Hepatocyte (in vitro differentiated cells): ENCODE results near the gene OR10K2.
"Not testable (repeated sequence)": the region's sequence is repeated elsewhere in the genome, so short reads cannot be mapped to it uniquely, and the experiment has no call there.

ENCODE experiments used
- EZH2 ChIP-seq: fragments of 200-600 bp; sonication (generic); IDR thresholded peaks from 2 replicates; pipeline ENCODE4 v1.6.1; 2016; ENCODE audit warnings: antibody characterized with exemption, mild to moderate bottlenecking, borderline replicate concordance
- EZH2phosphoT487 ChIP-seq: fragments of 200-600 bp; sonication (generic); IDR thresholded peaks from one replicate; pipeline ENCODE4 v1.6.1; 2018; ENCODE audit warnings: antibody characterized with exemption, mild to moderate bottlenecking, low read depth, moderate library complexity; ENCODE audit not compliant: unreplicated experiment, severe bottlenecking
- TF ChIP-seq, protein P1 (sequence below): fragments of 200-600 bp; sonication (generic); IDR thresholded peaks from 2 replicates; pipeline ENCODE4 v1.5.1; 2016; ENCODE audit warnings: antibody characterized with exemption, mild to moderate bottlenecking; ENCODE audit not compliant: poor library complexity

DNA sequence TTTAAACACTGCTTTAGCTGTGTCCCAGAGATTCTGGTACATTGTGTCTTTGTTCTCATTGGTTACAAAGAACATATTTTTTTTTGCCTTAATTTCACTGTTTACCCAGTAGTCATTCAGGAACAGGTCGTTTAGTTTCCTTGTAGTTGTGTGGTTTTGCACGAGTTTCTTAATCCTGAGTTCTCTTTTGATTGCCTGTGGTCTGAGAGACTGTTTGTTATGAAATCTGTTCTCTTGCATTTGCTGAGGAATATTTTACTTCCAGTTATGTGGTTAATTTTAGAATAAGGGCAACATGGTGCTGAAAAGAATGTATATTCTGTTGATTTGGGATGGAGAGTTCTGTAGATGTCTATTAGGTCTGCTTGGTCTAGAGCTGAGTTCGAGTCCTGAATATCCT lies 4.1 kb upstream of the OR10K2 start:
- TF ChIP-seq EZH2phosphoT487, EZH2: not testable (repeated sequence)
- TF ChIP-seq, protein P1, sequence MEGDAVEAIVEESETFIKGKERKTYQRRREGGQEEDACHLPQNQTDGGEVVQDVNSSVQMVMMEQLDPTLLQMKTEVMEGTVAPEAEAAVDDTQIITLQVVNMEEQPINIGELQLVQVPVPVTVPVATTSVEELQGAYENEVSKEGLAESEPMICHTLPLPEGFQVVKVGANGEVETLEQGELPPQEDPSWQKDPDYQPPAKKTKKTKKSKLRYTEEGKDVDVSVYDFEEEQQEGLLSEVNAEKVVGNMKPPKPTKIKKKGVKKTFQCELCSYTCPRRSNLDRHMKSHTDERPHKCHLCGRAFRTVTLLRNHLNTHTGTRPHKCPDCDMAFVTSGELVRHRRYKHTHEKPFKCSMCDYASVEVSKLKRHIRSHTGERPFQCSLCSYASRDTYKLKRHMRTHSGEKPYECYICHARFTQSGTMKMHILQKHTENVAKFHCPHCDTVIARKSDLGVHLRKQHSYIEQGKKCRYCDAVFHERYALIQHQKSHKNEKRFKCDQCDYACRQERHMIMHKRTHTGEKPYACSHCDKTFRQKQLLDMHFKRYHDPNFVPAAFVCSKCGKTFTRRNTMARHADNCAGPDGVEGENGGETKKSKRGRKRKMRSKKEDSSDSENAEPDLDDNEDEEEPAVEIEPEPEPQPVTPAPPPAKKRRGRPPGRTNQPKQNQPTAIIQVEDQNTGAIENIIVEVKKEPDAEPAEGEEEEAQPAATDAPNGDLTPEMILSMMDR = not testable (repeated sequence)
